A673 (cell line): Measurements from ENCODE around the gene TAOK2. TPM values are rescaled to one million over a fixed set of nuclear protein-coding genes. Genes with fewer than 3 reads are reported as not detected.
"Not testable (repeated sequence)": the region's sequence is repeated elsewhere in the genome, so short reads cannot be mapped to it uniquely, and the experiment has no call there.

ENCODE experiments used
- BruUV-seq: library from RNA; stranded (reverse); fragments of 400-500 nt; replicated peaks from 2 replicates; lab custom pipeline; 2021; lab: Mats Ljungman, UMichigan
- CTCF ChIA-PET: fragments of 300-600 bp; sonication (Branson Sonifier 250); formaldehyde crosslinking; loops from one replicate; lab custom pipeline; 2022; ENCODE audit warnings: antibody characterized with exemption; lab: Charles Lee
- POLR2A ChIA-PET: fragments of 300-600 bp; sonication (Branson Sonifier 250); formaldehyde crosslinking; loops from one replicate; lab custom pipeline; 2022; ENCODE audit warnings: antibody characterized with exemption; ENCODE audit not compliant: low non-redundant PET; lab: Charles Lee
- DNase-seq: peaks from one replicate; pipeline ENCODE4 v3.0.0-alpha.2; 2015; ENCODE audit warnings: low spot score
- H3K27ac ChIP-seq: fragments of 200-600 bp; sonication (generic); 2 replicates; pipeline ENCODE4 v1.5.1; 2016; ENCODE audit warnings: mixed run types, low read depth, mild to moderate bottlenecking, mixed read lengths, antibody characterized with exemption, low read length; ENCODE audit not compliant: poor library complexity, severe bottlenecking
- H3K27me3 ChIP-seq: fragments of 200-600 bp; sonication (generic); replicated peaks from 2 replicates; pipeline ENCODE4 v1.6.1; 2017; ENCODE audit warnings: mixed run types, low read depth, mild to moderate bottlenecking, mixed read lengths, antibody characterized with exemption, low read length; ENCODE audit not compliant: insufficient read depth, poor library complexity
- H3K36me3 ChIP-seq: fragments of 200-600 bp; sonication (generic); 2 replicates; pipeline ENCODE4 v1.6.1; 2016; ENCODE audit warnings: mixed run types, mild to moderate bottlenecking, mixed read lengths, antibody characterized with exemption, low read length; ENCODE audit not compliant: insufficient read depth, poor library complexity, severe bottlenecking
- H3K4me1 ChIP-seq: fragments of 200-600 bp; sonication (generic); 2 replicates; pipeline ENCODE4 v1.6.1; 2017; ENCODE audit warnings: mixed run types, mild to moderate bottlenecking, mixed read lengths, antibody characterized with exemption, low read length; ENCODE audit not compliant: insufficient read depth, poor library complexity, severe bottlenecking
- H3K4me3 ChIP-seq: fragments of 200-600 bp; sonication (generic); 2 replicates; pipeline ENCODE4 v1.5.1; 2016; ENCODE audit warnings: low read depth, mixed run types, mild to moderate bottlenecking, mixed read lengths, low read length; ENCODE audit not compliant: poor library complexity, severe bottlenecking
- H3K9me3 ChIP-seq: fragments of 200-600 bp; sonication (generic); 2 replicates; pipeline ENCODE4 v1.6.1; 2016; ENCODE audit warnings: mixed run types, low read depth, mild to moderate bottlenecking, mixed read lengths, antibody characterized with exemption, low read length; ENCODE audit not compliant: poor library complexity, severe bottlenecking
- EZH2 ChIP-seq: fragments of 200-600 bp; sonication (generic); IDR thresholded peaks from 2 replicates; pipeline ENCODE4 v1.6.1; 2017; ENCODE audit warnings: borderline replicate concordance, low read depth, mild to moderate bottlenecking, mixed read lengths, antibody characterized with exemption, low read length; ENCODE audit not compliant: poor library complexity, severe bottlenecking
- intact Hi-C: fragments of 100-400 bp; cut with micrococcal nuclease; formaldehyde crosslinking; loops from one replicate; pipeline ENCODE4 v1.10.0; 2022; ENCODE audit not compliant: unreplicated experiment
- total RNA-seq: library from RNA; stranded (reverse); gene quantifications from 2 replicates; pipeline ENCODE4 v1.2.3, GENCODE V29; 2021
- TF ChIP-seq, protein P1 (sequence below): fragments of 300-800, 200-600 bp; sonication (generic); conservative IDR thresholded peaks from 2 replicates; pipeline ENCODE4 v1.5.1; 2017; ENCODE audit warnings: low read depth, mild to moderate bottlenecking, antibody characterized with exemption, low read length, moderate library complexity, mixed read lengths

TAOK2 gene
- total RNA-seq, 1 experiment from 2014 or later = 50.2 TPM

DNA sequence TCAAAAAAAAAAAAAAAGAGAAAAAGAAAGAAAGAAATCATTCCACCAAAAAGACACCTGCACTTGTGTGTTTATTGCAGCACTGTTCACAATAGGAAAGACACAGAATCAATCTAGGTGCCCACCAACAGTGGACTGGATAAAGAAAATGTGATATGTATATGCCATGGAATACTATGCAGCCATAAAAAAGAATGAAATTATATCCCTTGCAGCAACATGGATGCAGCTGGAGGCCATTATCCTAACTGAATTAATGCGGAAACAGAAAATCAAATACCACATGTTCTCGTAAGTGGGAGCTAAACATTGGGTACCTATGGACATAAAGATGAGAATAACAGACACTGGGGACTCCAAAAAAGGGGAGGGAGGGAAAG, 43.6 kb downstream of the TAOK2 start:
- no peak overlapping the region for H3K27ac ChIP-seq
- H3K36me3 ChIP-seq = no peaks in the 10 kb centered on the region
- no peak overlapping the region for H3K4me3 ChIP-seq
- ChIA-PET POLR2A (no interaction called here), CTCF (no interaction called here)
- no peak for DNase-seq
- H3K9me3 ChIP-seq = no peaks in the 10 kb centered on the region
- no peaks in the 10 kb centered on the region for H3K4me1 ChIP-seq
- H3K27me3 ChIP-seq = no peaks in the 10 kb centered on the region
- TF ChIP-seq EZH2 = no peak
- TF ChIP-seq, protein P1, sequence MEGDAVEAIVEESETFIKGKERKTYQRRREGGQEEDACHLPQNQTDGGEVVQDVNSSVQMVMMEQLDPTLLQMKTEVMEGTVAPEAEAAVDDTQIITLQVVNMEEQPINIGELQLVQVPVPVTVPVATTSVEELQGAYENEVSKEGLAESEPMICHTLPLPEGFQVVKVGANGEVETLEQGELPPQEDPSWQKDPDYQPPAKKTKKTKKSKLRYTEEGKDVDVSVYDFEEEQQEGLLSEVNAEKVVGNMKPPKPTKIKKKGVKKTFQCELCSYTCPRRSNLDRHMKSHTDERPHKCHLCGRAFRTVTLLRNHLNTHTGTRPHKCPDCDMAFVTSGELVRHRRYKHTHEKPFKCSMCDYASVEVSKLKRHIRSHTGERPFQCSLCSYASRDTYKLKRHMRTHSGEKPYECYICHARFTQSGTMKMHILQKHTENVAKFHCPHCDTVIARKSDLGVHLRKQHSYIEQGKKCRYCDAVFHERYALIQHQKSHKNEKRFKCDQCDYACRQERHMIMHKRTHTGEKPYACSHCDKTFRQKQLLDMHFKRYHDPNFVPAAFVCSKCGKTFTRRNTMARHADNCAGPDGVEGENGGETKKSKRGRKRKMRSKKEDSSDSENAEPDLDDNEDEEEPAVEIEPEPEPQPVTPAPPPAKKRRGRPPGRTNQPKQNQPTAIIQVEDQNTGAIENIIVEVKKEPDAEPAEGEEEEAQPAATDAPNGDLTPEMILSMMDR = no peak
- intact Hi-C loops = no loop called here
- BruUV-seq = no TSS peak

DNA sequence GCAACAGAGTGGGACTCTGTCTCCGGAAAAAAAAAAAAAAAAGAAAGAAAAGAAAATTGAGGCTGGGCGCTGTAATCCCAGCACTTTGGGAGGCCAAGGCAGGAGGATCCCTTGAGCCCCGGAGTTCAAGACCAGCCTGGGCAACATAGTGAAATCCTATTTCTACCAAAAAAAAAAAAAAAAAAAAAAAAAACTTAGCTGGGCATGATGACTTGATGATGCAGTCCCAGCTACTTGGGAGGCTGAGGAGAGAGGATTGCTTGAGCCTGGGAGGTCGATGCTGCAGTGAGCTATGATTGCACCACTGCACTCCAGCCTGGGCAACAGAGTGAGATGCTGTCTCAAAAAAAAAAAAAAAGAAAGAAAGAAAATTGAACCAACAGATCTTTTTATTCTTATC, 44.3 kb downstream of the TAOK2 start:
- H3K4me1 ChIP-seq, H3K36me3 ChIP-seq, H3K27ac ChIP-seq, DNase-seq, BruUV-seq, POLR2A ChIA-PET, H3K27me3 ChIP-seq, H3K4me3 ChIP-seq, CTCF ChIA-PET, intact Hi-C loops, H3K9me3 ChIP-seq: not testable (repeated sequence)

- H3K9me3 ChIP-seq = no peaks in the 10 kb centered on the region
- TF ChIP-seq, protein P1 = no peak
- no peak for TF ChIP-seq EZH2
- H3K27me3 ChIP-seq = no peaks in the 10 kb centered on the region
- H3K4me1 ChIP-seq = no peaks in the 10 kb centered on the region
- intact Hi-C loops = no loop called here
- POLR2A ChIA-PET = no interaction called here
- no peak for DNase-seq
- no peak overlapping the region for H3K4me3 ChIP-seq
- no peak overlapping the region for H3K27ac ChIP-seq
- no peaks in the 10 kb centered on the region for H3K36me3 ChIP-seq
- CTCF ChIA-PET = interaction anchor here (0.6 kb wide), 1 partner anchor 9 kb away, joined by 9 read pairs; no protein-coding TSS in a partner anchor
- no TSS peak for BruUV-seq
Measured at GRCh38 chr16:30018731-30019158, 45.1 kb downstream of the TAOK2 start.

DNA sequence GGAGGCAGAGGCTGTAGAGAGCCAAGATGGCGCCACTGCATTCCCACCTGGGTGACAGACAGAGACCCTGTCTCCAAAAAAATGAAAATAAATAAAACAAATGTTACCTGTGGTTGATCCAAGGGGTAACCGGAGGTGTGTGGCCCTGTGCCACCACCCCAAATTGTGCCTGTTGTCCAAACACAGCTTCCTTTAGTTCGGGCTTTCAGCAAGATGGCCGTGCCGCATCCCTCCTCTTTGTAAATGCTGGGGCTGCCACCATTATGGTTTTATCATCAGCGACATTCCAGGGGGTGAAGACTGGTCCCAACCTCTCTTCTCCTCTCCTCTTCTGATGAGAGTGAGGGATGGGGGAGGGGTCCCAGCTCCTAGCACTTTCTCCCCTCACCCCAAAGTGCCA, 49.2 kb downstream of the TAOK2 start, which contains the start of gene C16orf92:
Gene C16orf92 (plus strand): TSS at position 312 of the 400 bp plus-strand sequence. CDS start 143 bp downstream, outside the sequence.
- Histone ChIP-seq H3K4me1 (no peaks in the 10 kb centered on the region), H3K27ac (no peak within 1 kb of the TSS), H3K4me3 (no peak within 1 kb of the TSS), H3K36me3 (no peaks in the 10 kb centered on the region), H3K9me3 (no peaks in the 10 kb centered on the region), H3K27me3 (no peaks in the 10 kb centered on the region)
- intact Hi-C loops = no loop called here
- DNase-seq = no peak
- POLR2A ChIA-PET = no interaction called here
- CTCF ChIA-PET = no interaction called here
- no peak for TF ChIP-seq EZH2
- TF ChIP-seq, protein P1 = no peak
- no TSS peak for BruUV-seq
